Activated T-helper 1 cell treated with Interleukin-2 at 50 U/mL for 16 hours (primary cell): ENCODE results near the gene HEYL.
"Not testable (repeated sequence)": the region's sequence is repeated elsewhere in the genome, so short reads cannot be mapped to it uniquely, and the experiment has no call there.

Source experiments
- DNase-seq: peaks from one replicate; pipeline ENCODE4 v3.0.0-alpha.2; 2020; ENCODE audit warnings: low read depth

HEYL gene

DNA sequence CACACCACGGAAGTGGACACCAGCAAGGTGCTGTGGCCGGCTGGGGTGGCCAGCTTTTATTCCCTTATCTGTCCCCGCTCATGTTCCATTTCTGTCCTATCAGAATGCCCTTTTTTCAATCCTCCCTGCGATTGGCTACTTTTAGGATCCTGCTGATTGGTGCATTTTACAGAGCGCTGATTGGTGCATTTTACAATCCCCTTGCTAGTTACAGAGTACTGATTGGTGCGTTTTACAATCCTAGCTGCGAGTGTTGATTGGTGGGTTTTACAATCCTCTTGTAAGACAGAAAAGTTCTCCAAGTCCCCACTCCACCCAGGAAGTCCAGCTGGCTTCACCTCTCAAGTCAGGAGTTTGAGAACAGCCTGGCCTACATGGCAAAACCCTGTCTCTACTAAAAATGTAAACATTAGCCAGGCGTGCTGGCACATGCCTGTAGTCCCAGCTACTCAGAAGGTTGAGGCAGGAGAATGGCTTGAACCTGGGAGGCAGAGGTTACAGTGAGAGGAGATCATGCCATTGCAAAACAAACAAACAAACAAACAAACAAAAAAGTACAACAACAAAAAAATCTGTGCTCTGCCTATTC lies 37.7 kb downstream of the HEYL start:
- not testable (repeated sequence) for DNase-seq

DNA sequence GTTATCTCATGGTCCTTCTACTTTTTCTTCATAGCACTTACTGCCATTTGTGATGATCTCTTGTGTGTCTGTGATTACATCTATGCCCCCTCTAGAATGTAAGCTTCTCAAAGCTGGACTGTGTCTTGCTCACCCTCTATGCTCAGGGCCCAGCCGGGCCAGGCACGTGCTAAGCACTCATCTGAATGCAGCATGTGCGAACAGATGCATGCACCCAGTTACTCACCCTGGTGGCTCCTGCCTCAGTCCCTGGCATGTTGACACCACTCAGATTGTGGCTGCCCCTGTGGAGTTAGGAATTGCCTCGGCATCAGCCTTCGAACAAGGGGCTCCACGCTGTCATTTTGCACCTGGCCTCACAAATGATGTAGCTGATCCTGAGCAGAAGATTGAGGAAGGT lies 43.3 kb downstream of the HEYL start:
- no peak for DNase-seq

- DNase-seq = no peak
These were observed 46.1 kb downstream of the HEYL start for GRCh38 chr1:39593386-39593785.

GRCh38 chr1:39592069-39592468 lies 47.4 kb downstream of the HEYL start:
- no peak for DNase-seq

DNA sequence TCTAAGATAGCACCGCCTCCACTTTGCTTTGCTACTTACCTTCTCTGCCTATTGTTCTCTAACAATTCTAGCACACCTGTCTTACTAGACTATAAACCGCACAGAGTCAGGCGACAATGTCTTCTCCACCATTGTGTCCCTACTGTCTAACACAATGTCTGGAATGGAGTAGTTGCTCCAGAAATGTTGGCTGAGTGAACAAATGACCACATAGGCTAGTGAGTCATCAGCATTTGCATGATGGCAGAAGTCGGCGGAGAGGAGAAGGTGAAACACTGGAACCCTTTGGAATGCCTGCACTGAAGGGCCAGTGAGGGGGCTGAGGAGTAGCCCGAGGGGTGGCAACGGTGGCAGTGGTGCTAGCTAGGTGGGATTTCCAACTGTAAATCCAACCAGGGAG lies 48.9 kb downstream of the HEYL start:
- DNase-seq = no peak

- DNase-seq = no peak
These were observed 53.5 kb downstream of the HEYL start for GRCh38 chr1:39585933-39586332.

DNA sequence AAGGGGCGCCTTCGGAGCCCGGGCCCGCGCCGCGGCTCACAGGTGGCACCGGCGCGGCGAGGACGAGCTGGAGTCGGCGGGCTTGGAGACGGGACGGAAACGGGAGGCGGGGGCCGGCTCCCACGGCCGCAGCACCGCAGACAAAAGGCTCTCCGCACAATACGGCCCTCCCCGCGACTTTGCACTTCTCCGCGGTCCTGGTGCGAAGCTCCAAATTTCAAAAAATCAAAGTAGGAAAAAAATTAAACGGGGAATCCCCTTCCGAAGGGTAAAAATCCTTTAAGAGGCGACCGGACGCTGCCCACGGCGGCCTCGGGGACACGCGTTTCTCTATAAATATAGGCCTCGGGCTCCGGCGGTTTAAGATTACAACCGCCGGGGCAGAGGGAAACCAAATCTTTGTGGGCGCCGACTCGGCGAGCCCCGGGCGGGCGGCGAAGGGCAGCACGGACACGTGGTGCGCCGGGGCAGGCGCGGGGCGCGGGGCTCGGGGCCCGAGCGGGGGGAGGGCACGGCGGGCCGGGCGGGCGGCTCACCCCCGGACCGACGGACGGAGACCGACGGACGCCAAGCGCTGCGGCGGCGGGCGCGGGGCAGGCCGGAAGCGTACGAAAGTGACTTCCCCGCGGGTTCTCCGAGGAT lies 63.3 kb downstream of the HEYL start:
- DNase-seq = peak; percentile 22

- peak; percentile 23 for DNase-seq
These were observed 64.0 kb downstream of the HEYL start for GRCh38 chr1:39575191-39576015.

- no peak for DNase-seq
These were observed 64.8 kb downstream of the HEYL start for GRCh38 chr1:39574646-39575045.
